ENCODE data around the gene MEGF11.

GRCh38 chr15:66193066-66193465, 60.5 kb downstream of the MEGF11 start:
- no peak for TF ChIP-seq ZNF513 (tag by site-specific recombination; IDR thresholded peaks at IDR 0.05)
- no peak for TF ChIP-seq ELK4 (IDR thresholded peaks at IDR 0.05; ENCODE audit: borderline replicate concordance, low read depth, low read length)
- no peak for TF ChIP-seq ZNF423 (tag by site-specific recombination; IDR thresholded peaks at IDR 0.05)
- TF ChIP-seq CTCF (tag by site-specific recombination; IDR thresholded peaks at IDR 0.05), result no peak
- TF ChIP-seq ZNF473 (tag by site-specific recombination; IDR thresholded peaks at IDR 0.05), result no peak
- TF ChIP-seq ZNF140 (tag by site-specific recombination; IDR thresholded peaks at IDR 0.05), result no peak
- TF ChIP-seq ZNF664 (tag by site-specific recombination; IDR thresholded peaks at IDR 0.05), result no peak
- TF ChIP-seq ZNF404 (tag by site-specific recombination; IDR thresholded peaks at IDR 0.05), result no peak
- TF ChIP-seq ZNF311 (tag by site-specific recombination; IDR thresholded peaks at IDR 0.05; ENCODE audit: borderline replicate concordance), result no peak
- no peak for TF ChIP-seq ZFP37 (tag by site-specific recombination; IDR thresholded peaks at IDR 0.05)
- no peak for TF ChIP-seq ZNF449 (tag by site-specific recombination; IDR thresholded peaks at IDR 0.05)
- no peak for TF ChIP-seq ZBTB7A (tag by site-specific recombination; IDR thresholded peaks at IDR 0.05; ENCODE audit: low read depth)
- TF ChIP-seq ZBTB1 (tag by site-specific recombination; IDR thresholded peaks at IDR 0.05), result no peak
